T-helper 22 cell (primary cell): Measurements from ENCODE around the gene CCR9.

Source experiments
- DNase-seq: peaks from one replicate; pipeline ENCODE4 v3.0.0-alpha.2; 2020; ENCODE audit warnings: low read depth

CCR9 gene

DNA sequence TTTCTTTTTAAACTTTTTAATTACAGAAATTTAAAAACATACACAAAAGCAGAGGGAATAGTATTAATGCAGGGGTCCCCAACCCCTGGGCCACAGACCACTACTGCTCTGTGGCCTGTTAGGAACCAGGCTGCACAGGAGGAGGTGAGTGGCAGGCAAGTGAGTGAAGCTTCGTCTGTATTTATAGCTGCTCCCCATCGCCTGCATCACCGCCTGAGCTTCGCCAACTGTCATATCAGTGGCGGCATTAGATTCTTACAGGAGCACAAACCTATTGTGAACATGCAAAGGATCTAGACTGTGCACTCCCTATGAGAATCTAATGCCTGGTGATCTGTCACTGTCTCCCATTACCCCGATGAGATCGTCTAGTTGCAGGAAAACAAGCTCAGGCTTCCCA is 22.4 kb downstream of the CCR9 start:
- no peak for DNase-seq

DNA sequence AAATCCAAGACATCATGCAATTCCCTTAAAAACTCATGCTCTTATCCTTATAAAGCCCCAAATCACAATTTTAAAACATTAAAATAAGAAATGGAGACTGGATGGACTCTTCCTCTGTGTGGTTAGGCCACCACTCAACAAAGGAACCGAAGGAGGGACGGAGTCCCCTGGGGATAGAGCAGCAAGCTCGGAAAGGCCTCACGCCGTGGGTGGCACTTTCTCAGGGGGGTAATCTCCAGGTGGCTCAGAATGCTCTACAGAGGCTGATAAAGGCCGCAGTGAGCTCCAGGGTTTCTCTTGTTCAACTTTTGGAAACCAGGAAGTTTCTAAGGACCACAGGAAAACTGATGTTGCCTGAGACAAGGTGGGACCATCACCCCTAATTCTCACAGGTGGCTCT is 23.2 kb downstream of the CCR9 start:
- no peak for DNase-seq

DNA sequence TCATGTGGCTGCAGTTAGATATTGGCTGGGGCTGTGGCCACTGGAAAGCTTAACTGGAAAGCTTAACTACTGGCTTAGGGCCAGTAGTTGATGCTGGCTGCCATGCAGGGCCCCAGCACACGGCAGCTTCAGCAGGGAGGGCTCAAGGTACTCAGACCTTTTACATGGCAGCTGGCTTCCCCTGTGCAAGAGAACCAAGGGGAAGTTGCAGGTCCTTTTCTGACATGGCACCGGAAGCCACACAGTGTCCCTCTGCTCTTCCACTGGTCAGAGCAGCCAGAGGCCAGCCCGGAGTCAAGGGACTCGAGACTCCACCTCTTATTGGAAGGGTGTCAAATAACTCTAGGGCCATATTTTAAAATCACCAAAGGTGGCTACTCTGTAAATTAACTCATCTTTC is 24.5 kb downstream of the CCR9 start:
- DNase-seq = no peak

DNA sequence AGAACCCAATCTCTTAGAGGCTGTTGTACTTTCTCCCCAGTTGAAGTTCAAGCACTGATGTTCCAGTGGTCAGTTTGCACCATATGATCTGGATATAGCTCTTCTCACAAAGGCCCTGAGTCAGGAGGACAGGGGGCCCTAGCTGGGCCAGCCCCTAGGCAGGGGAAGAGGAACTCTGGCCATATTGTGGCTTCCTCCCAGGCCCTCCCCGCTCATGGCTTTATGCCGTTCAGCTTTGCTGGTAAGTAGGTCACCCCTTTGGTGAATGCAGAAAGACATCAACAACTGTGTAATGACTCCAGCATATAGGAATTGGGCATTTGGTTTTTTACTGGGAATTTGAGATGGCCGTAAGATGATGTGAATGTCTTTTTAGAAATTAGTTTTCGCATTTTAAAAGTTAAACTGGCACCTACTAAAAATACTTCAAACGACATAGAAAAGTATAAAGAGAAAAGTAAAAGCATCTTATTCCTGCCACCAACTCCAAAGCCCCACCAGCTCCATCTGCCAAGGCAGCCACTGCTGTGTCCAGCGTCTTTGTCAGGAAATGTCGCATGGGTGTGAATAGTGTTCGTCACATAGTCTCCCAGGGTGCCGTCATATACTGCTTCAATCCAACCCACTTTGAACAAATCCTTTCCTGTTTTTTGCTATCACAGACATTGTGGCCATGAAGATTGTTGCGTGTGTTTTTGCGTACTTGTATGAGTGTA is 25.3 kb downstream of the CCR9 start:
- no peak for DNase-seq

DNA sequence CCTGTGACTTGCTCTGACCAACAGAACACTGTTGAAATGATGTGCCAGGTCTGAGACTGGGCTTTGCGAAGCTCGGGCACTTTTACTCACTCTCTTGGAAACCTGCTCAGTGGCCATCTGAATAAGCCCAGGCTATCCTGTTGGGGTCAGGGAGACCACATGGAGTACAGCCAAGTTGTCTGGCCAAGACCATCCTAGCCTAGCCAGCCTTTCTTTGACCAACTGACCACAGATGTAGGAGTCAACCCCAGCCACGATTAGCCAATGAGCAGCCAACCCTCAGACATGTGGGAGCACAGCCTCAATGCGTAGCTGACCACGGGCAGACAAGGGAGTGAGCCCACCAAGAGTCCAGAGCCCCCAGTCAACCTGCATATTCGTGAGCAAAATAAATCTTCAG is 26.1 kb downstream of the CCR9 start:
- DNase-seq = no peak

DNA sequence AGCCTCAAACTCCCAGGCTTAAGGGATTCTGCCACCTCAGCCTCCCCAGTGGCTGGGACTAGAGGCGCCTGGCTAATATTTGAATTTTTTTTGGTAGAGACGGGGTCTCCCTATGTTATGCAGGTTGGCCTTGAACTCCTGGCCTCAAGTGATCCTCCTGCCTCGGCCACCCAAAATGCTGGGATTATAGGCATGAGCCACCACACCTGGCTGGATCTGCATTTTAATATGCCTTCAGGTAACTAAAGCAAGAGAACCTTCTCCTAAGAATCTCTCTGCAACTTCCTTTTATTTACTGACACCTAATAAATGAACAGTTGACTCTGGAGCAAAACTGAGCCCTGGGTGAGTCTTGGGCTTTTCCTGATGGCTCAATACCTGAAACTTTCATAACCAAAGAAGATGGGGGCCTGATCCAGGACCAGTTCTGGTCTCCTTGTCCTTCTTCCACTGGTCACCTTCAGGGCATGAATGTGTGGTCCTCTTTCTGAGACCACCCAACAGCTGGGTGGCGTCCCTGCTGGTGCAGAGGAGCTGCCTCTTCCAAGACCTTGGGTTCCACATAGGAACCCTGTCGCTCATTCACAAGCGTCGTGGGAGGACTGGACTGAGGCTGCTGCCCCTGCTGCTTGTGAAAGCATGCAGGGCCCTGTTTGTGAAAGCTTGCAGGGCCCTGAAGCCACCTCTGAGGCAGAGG is 28.2 kb downstream of the CCR9 start:
- no peak for DNase-seq

DNA sequence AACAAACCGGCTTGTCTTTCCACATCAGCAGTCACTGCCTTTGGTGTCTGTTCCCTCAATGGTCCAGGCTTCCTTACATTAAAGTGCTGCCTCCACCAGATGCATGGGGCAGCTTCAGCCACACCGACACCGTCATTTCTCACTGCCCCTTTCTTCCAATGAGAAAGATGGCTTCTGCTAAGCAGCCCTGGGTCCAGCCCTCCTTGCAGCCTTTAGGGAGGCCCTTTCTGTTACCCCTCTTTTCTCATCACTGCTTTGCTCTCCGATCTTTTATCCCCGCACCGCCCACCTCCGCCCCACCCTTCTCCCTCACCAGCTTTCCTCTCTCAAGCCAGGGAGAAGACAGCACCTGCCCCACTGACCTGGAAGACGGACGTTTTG is 28.7 kb downstream of the CCR9 start:
- no peak for DNase-seq

DNA sequence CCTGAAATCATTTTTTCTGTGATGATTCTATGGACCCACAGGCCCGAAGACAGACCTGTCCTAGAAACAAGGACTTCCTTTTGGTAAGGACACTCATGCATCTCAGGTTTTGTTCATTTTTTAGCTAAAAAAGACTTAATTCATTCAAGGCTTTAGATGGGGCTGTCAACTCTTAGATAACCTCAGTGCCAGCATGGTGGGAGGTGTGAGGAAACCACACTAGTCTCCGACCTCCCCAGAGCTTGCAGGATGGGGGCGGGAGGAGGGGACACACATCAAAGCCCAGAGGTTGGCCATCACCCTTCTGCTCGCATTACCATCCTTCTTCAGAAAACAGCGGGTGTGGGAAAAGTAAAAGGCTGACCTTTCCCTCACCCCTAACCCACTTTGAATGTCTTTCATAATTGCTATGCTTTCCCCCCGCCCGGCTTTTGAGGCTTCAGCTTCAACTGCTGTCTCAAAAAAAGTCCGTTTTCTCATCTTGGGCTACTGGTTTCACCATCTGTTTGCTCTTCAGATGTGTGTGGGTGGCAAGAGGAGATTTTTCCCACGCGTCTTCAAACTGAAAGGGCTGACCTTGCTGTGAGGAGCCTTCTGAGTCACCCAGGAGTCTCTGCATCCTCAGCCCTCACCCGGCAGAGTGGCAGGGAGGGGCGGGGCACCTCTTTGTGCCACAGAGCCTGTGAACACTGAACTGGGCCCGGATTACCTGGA is 29.3 kb downstream of the CCR9 start:
- DNase-seq = peak; percentile 48

DNA sequence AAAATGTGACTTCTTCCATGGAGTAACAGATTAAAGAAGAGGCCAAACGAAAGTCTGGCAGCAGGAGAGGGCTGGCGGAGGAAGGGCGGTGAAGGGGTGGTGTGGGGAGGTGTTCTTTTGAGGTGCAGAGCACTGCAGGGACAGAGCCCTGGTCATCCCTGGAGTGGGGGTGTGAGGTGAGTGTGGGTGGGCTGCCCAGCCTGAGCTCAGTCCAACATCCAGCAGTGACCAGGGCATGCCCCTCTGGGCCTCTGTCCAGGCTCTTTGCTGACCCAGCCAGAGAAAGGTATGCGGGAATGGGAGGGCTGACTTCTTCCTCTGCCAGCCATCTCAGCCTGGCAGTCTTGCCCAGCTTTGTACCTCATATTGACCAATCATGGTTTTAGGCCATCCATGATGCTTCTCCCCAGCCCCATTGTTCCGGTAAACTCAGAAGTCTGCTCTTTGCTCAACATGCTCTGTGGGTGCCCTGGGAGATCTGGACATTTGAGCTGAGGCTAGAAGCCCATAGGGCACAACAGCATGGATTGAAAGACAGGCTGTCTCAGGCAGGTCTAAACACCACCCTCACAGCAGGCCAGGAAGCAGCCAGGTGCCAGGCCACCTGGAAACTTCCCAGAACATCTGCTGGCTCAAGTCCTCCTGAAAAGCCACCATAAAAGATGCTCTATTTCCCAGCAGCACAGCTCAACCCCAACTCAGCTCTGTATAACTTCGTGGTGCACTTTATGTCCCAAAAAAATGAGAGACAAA is 31.0 kb downstream of the CCR9 start:
- no peak for DNase-seq

DNA sequence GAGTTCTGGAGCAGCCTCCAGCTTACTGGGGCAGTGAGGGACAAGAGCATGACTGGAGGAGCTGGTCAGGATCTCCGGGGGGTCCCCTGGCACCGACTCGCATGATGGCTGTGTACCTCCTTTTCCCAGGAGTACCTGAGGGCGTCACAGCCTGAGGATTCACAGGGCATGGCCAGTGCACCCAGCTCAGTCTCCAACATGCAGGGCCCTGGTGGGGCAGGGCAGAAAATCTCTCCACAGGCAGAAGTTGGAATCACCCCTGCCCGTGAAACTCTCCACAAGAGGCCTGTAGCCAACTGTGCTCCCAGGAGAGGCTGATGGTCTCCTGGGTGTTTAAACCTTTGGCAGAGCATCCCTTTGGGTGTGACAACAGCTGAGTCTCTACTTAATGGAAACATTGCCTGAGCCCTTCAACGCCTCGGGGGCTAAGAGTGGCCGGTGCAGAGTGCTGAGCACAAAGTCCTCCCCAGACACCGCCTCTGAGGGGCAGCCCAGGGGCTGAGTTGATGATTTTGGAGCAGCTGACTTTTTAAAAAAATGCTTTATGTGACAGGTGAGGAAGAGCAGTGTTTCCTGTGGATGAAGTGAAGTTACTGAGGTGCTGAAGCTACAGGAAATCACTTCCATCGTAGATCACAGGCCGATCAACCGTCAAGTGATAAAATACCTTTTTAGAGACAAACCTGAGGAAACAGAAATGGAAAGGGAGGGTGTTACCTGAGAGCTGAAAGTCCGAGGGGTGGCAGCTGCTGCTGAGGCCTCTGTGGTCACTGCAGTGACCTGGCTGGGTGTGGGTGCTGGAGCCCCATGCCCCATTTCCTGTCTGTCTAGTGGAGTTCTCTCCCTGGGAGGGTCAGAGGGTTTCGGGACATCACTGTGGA is 35.1 kb downstream of the CCR9 start:
- no peak for DNase-seq

DNA sequence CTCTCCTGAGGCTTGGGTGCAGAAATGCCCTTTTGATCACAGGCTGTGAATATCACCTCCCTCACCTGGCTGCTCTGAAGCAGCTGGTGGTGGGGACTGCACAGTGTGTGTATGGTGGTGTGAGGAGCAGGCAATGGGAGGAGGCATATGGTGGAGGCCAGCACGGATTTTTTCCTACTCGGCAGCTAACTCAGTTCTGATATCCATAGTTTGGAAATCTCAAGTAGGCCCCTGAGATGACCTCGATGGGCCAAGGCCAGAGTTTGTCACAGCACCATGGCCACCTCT is 35.6 kb downstream of the CCR9 start:
- DNase-seq = no peak

DNA sequence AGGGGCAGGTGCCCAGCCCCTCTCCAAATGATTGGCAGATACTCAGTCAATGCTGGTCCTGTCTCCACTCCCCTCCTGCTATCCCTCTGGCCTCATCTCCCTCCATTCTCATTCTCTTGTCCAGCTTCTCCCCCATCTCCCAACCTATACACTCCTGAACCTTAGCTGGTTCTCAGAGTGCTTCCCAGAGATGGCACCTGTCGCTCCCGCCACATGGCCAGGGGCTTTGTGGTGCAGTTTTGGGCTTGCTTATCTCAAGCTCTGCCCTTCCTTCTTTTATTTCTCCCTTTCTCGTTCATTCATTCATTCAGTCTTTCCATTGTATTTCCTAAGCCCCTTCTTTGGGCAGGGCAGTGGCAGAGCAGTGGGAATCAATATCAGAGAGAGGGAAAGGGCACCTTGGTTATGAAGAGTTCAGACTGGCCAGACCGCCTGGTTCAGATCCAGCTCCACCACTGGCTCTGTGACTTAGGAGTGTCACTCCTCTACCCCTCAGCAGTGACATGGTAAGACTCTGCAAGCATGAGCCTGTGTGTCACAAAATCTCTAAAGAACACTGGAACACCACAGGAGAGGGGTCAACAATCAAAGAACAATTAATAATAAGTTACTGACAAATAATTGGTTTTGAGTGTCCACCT is 36.7 kb downstream of the CCR9 start:
- DNase-seq = no peak

DNA sequence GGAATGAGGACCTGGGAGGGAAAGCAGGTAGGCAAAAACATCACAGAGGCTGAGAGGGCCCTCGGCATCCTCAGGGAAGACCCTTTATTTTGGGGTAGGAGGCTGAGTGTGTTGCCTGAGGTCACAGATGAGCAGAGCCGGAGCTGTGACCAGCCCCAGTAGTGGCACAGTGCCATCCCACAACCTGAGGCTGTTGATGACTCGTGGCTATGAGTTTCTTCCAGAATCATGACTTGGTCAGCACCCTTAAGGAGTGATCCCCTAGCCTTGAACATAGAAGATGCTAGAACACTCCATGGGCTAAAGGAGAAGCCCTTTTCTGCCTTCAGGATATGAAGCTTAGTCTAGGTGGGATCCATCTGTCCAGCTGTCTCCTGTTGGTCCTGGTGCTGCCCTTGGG is 37.4 kb downstream of the CCR9 start:
- DNase-seq = no peak

DNA sequence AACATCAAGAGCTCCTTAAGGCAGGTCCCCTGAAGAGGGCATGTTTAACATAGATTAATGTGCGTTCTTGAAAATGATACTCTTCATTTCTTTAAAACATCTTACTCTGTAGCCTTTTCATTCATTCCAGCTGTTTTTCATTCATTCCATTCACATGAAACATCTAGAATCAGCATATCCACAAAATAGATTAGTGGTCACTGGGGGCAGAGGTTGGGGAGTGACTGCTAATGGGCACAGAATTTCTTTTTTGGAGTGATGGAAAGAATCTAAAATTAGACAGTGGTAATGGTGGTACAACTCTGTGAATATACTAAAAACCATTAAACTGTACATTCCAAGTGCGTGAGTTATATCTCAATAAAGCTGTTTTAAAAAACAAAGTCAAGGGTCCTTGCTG is 41.5 kb downstream of the CCR9 start:
- DNase-seq = no peak

DNA sequence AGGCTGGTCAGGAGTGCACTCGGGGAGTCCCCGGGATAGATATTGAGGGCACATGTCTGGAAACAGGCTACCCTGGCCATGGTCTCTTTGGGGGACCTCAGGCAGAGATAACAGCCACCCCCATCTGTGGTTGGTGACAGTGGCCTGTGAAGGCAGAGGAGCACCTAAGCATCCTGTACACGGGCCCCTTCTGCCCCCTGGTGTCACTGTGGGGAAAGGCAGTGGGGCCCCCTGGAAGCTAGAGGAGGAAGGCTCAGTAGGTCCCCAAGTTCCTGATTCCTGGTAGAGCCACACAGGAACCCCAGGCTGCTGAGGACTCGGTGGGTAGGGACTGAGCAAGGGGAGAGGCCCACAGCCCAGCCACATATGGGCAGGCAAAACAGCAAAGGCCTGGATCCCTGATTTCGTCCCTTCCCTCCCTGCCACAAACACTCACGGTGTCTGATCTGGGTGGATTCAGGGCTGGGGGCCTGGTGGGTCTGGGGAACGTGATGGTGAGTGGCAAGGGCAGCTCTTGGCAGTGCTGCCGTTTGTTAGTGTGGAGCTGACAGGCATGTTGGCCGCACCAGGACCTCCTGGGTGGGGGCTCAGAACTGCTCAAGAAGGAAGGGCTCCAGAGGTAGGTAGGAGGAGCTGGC is 42.8 kb downstream of the CCR9 start:
- no peak for DNase-seq

DNA sequence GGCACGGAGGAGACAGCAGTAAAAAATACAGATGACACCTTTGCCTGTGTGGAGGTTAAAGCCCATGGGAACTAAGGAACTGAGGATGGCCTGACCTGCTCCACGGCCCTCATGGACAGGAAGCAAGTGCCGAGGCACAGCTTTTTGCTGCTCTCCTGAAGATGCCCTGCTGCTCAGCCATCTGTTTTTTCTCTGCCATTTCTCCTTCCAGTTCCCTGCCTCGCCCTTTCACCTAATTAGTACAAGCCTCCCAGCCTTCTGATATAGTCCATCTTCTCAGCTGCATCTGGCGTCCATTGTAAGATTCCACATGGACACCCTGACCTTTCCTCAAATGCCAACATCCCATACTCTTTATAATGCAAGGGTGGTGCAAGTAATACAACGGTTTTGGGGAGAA is 45.2 kb downstream of the CCR9 start:
- DNase-seq = no peak

DNA sequence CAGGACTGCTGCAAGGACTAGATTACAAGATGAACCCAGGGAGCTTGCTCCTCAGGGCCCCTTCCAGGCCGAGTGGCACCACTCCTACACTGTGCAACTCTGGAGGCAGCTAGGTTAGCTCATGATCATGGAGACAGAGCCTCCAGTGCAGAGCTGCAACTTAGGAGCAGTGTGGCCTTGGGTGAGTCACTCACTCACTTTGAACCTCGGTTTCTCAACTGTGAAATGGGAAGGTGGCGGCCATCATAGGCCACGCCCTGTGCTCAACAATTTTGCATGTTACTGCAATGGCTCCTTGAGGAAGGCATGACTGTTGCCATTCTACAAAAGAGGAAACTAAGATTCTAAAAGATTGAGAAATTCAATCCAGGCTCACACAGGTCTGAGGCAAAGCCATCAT is 45.8 kb downstream of the CCR9 start:
- no peak for DNase-seq

DNA sequence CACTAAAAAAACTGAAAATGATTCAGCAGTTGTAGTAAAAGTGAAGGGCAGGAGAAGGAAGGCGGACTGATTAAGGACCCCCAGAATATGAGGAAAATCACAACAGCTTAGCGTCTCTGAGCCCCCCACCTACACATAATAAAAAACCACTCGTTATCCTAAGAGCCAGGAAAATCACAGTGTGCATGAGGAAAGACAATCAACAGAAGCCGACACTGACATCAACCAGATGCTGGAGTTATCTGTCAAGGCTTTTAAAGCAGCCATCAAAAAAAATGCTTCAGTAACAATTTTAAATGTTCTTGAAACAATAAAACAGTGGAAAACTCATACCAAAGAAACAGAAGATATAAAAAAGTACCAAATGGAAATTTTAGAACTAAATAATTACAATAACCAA is 47.2 kb downstream of the CCR9 start:
- no peak for DNase-seq

DNA sequence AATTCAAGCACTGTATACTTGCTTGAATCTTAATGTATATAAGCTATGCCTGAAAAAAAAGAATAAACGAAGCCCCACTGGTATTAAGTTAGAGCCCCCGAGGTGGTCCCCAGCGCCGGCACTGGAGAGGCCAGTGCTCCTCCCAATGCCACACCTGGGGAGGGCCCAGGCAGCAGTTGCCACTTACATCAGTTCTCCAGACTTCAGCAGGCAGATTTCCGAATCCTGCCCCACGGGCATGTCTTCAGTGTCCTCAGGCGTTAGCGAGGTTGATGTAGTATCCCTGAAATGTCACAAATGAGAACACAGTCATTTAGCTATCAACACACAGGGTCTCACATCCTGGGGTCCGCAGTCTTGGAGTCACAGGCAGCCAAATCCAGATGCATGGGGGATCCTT is 49.9 kb downstream of the CCR9 start:
- no peak for DNase-seq

DNA sequence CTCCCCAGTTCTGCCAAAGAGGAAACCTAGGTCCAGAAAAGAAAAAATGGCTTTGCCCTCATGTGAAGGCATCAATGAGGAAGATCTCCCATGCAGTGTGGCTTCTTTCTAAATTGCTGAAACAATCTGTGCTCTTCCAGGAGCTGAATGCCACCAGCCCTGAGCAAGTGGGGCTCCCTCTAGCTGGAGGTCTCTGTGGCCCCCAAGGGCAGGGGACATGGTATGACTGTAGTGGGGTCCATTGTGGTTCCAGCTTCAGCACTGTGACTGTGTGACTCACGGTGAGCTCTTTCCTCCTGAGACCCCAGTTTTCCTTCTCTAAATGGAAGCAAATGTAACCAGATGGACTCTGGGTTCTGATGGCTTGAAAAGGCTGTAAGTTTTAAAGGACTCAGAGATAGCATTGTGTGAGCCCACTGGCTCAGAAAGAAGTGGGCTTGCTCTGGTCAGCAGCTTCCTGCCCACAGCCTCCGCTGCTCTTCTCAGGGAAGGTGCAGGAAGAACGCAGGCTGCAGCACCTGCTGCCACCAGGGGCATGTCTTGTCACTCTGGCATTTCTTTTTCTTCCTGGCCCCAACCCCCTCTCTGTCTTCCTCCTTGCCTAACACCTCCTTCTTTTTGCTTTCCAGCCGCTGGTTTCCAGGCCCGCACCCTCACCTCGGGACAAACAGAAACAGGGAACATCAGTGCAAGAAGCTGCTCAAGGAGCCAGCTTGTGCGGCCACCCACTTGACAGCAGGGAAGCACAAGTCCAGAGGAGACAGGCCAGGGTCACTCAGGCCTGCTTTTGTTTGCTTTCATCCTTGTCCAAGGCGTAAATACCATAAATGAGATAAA is 51.1 kb downstream of the CCR9 start:
- DNase-seq = no peak
